Vagina (tissue), 2 donors: ENCODE results near the gene USO1. TPM values are rescaled to one million over a fixed set of nuclear protein-coding genes. Genes with fewer than 3 reads are reported as not detected.

ENCODE experiments used
- DNase-seq, 2 donors: peaks; one replicate each; pipeline ENCODE4 v3.0.0-alpha.2; 2017; ENCODE audit errors: extremely low spot score in 2 of 2
- H3K27ac ChIP-seq: fragments of 200-600 bp; sonication (generic); one replicate; pipeline ENCODE4 v1.5.1; 2019
- H3K27me3 ChIP-seq: fragments of 200-600 bp; sonication (generic); one replicate; pipeline ENCODE4 v1.5.1; 2019
- H3K36me3 ChIP-seq, 2 donors: fragments of 200-600 bp; sonication (generic); one replicate each; pipeline ENCODE4 v1.5.1; 2017 to 2019
- H3K4me1 ChIP-seq: fragments of 200-600 bp; sonication (generic); one replicate; pipeline ENCODE4 v1.5.1; 2019
- H3K4me3 ChIP-seq, 2 donors: fragments of 200-600 bp; sonication (generic); 1 replicate in 1 of 2; 2 replicates in 1 of 2; pipeline ENCODE4 v1.5.1; 2016 to 2019
- H3K9me3 ChIP-seq: fragments of 200-600 bp; sonication (generic); one replicate; pipeline ENCODE4 v1.5.1; 2019
- POLR2A ChIP-seq, 2 donors: fragments of 450-650 bp; IDR thresholded peaks; one replicate each; pipeline ENCODE4 v1.6.1; 2017; ENCODE audit warnings: antibody characterized with exemption in 2 of 2, mild to moderate bottlenecking in 2 of 2, moderate library complexity in 2 of 2
- POLR2AphosphoS5 ChIP-seq, 2 donors: sonication (generic); formaldehyde crosslinking; IDR thresholded peaks; one replicate each; pipeline ENCODE4 v1.9.0; 2017; ENCODE audit warnings: antibody characterized with exemption in 2 of 2, mild to moderate bottlenecking in 2 of 2, low read depth in 1 of 2; ENCODE audit not compliant: insufficient read depth in 1 of 2
- intact Hi-C: fragments of 100-400 bp; cut with DNase I; formaldehyde crosslinking; loops from one replicate; pipeline ENCODE4 v1.15.1; 2023
- total RNA-seq: library from RNA; depleted of rRNA; stranded (reverse); fragments of >200 nt; gene quantifications from one replicate; pipeline ENCODE4 v1.2.3, GENCODE V29; 2016
- TF ChIP-seq, protein P1 (sequence below), 3 experiments: fragments of 450-650 bp in 2 of 3; fragments of 200-600 bp in 1 of 3; sonication (generic) in 1 of 3; IDR thresholded peaks; one replicate each; pipeline ENCODE4 v1.5.1; 2017 to 2019; ENCODE audit warnings: antibody characterized with exemption in 3 of 3, mild to moderate bottlenecking in 2 of 3, moderate library complexity in 2 of 3

USO1 gene
- total RNA-seq, 1 donor from 2014 or later = 47.9 TPM

DNA sequence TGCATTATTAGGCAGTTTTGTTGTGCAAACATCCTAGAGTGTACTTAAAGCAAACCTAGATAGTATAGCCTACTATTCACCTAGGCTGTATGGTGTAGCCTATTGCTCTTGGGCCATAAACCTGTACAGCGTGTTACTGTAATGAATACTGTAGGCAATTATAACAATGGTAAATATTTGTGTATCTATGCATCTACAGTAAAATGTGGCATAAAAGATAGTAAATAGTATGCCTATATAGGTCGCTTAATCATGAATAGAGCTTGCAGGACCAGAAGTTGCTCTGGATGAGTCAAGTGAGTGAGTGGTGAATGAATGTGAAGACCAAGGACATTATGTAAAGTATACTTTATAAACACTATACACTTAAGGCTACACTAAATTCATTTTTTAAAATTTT lies 16.6 kb downstream of the USO1 start:
- TF ChIP-seq POLR2A (IDR thresholded peaks at IDR 0.05) (no peak), POLR2AphosphoS5 (IDR thresholded peaks at IDR 0.05; ENCODE audit: insufficient read depth in 1 of 2, low read depth in 1 of 2) (no peak)
- TF ChIP-seq, protein P1, sequence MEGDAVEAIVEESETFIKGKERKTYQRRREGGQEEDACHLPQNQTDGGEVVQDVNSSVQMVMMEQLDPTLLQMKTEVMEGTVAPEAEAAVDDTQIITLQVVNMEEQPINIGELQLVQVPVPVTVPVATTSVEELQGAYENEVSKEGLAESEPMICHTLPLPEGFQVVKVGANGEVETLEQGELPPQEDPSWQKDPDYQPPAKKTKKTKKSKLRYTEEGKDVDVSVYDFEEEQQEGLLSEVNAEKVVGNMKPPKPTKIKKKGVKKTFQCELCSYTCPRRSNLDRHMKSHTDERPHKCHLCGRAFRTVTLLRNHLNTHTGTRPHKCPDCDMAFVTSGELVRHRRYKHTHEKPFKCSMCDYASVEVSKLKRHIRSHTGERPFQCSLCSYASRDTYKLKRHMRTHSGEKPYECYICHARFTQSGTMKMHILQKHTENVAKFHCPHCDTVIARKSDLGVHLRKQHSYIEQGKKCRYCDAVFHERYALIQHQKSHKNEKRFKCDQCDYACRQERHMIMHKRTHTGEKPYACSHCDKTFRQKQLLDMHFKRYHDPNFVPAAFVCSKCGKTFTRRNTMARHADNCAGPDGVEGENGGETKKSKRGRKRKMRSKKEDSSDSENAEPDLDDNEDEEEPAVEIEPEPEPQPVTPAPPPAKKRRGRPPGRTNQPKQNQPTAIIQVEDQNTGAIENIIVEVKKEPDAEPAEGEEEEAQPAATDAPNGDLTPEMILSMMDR (IDR thresholded peaks at IDR 0.05) = no peak
- intact Hi-C loops = no loop called here
- Histone ChIP-seq H3K4me3 (no peak overlapping the region), H3K4me1 (peaks cover 13% of the 10 kb centered on the region), H3K27ac (no peak overlapping the region), H3K27me3 (no peaks in the 10 kb centered on the region), H3K9me3 (no peaks in the 10 kb centered on the region), H3K36me3 (no peaks in the 10 kb centered on the region)
- no peak for DNase-seq

DNA sequence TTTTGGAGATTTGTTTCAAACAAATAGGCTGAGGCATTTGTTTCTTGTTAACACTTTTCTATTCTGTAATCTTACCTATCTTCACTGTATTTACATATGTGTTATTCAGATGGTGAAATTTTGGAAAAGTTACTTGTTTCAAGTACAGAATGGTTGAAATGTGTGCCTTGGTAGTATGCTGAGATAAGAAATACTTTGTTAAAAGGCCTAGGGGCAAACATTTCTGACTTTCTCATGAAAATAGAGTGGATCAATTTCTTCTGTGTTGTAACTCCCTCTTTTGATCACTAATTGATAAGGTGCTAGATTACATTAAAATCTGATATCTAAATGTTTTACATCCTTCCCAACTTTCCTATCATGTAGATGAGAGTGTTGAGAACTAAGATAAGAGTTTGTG lies 18.1 kb downstream of the USO1 start:
- TF ChIP-seq POLR2A (IDR thresholded peaks at IDR 0.05) (no peak), POLR2AphosphoS5 (IDR thresholded peaks at IDR 0.05; ENCODE audit: insufficient read depth in 1 of 2, low read depth in 1 of 2) (no peak)
- TF ChIP-seq, protein P1 (IDR thresholded peaks at IDR 0.05) = no peak
- H3K36me3 ChIP-seq = no peaks in the 10 kb centered on the region
- no peak overlapping the region for H3K27ac ChIP-seq
- no peaks in the 10 kb centered on the region for H3K9me3 ChIP-seq
- H3K4me3 ChIP-seq = no peak overlapping the region
- peaks cover 18% of the 10 kb centered on the region for H3K4me1 ChIP-seq
- no peaks in the 10 kb centered on the region for H3K27me3 ChIP-seq
- DNase-seq = no peak
- intact Hi-C loops = no loop called here

DNA sequence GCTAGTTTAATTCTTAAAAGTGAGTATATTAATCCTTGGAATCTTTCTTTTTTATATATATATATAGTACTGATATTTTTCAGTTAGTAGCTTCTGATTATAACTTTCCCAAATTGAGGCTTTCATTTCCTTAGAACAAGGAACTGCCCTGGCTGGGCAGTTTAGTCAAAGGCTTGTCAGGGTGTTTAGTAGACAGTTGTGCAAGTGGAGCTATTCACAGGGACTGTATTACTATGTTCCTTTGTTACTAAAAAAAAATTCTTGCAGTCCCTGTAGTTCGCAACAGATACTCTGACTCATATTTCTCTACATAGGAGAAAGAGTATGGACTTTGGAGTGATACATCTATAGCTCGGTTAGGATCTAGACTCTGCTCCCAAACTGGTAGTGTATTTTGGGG lies 20.8 kb downstream of the USO1 start:
- H3K27me3 ChIP-seq = no peaks in the 10 kb centered on the region
- no peaks in the 10 kb centered on the region for H3K36me3 ChIP-seq
- H3K27ac ChIP-seq = no peak overlapping the region
- no peak for DNase-seq
- intact Hi-C loops = no loop called here
- TF ChIP-seq, protein P1 (IDR thresholded peaks at IDR 0.05) = no peak
- TF ChIP-seq POLR2AphosphoS5 (IDR thresholded peaks at IDR 0.05; ENCODE audit: insufficient read depth in 1 of 2, low read depth in 1 of 2) (no peak), POLR2A (IDR thresholded peaks at IDR 0.05) (no peak)
- no peaks in the 10 kb centered on the region for H3K9me3 ChIP-seq
- peaks cover 24% of the 10 kb centered on the region for H3K4me1 ChIP-seq
- no peak overlapping the region for H3K4me3 ChIP-seq

DNA sequence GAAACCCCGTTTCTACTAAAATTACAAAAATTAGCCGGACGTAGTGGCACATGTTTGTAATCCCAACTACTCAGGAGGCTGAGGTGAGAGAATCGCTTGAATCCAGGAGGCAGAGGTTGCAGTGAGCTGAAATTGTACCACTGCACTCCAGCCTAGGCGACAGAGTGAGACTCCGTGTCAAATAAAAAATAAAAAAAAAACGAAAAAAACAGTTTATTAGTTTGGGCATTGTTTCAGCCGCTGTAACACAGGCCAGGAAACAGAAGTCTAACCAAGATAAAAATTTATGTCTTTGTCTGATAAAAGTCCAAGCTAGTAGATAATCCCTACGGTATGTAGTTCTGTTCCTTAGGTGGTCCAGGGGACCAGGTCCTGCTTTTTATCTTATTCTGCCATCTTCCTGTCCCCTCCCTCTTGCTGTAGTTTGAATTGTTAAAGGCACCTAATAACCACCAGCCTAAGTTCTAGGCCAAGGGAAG lies 21.4 kb downstream of the USO1 start:
- TF ChIP-seq POLR2A (IDR thresholded peaks at IDR 0.05) = no peak
- no peak for TF ChIP-seq POLR2AphosphoS5 (IDR thresholded peaks at IDR 0.05; ENCODE audit: insufficient read depth in 1 of 2, low read depth in 1 of 2)
- TF ChIP-seq, protein P1 (IDR thresholded peaks at IDR 0.05) = no peak
- H3K27ac ChIP-seq = no peak overlapping the region
- intact Hi-C loops = no loop called here

DNA sequence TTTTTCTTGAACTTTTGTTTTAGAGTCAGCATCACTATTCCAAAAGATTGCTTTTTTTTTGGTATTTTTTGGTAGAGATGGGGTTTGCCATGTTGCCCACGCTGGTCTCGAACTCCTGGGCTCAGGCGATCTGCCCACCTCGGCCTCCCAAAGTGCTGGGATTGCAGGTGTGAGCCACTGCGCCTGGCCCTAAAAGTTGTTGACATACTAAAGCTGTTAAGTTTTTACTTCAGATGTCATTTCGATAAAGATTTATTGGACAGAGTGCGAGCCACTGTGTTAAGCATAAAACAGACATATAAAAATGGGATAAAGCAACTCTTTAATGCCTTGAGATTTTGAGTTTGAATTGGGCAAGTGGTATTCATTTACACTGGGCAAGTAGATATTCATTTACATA lies 28.3 kb downstream of the USO1 start:
- no peaks in the 10 kb centered on the region for H3K9me3 ChIP-seq
- no peak for DNase-seq
- no peaks in the 10 kb centered on the region for H3K27me3 ChIP-seq
- H3K27ac ChIP-seq = no peak overlapping the region
- H3K4me3 ChIP-seq = no peak overlapping the region
- intact Hi-C loops = no loop called here
- TF ChIP-seq, protein P1 (IDR thresholded peaks at IDR 0.05) = no peak
- peaks cover 0 to 28% of the 10 kb centered on the region in 2 donors for H3K36me3 ChIP-seq
- peaks cover 6% of the 10 kb centered on the region for H3K4me1 ChIP-seq

More for the DNA sequence above, 21.4 kb downstream of the USO1 start:
- H3K9me3 ChIP-seq = no peaks in the 10 kb centered on the region
- H3K27me3 ChIP-seq = no peaks in the 10 kb centered on the region
- no peak for DNase-seq
- no peak overlapping the region for H3K4me3 ChIP-seq
- peaks cover 24% of the 10 kb centered on the region for H3K4me1 ChIP-seq
- no peaks in the 10 kb centered on the region for H3K36me3 ChIP-seq
